GM18951 (cell line): ENCODE measurements around the gene BTBD16.

Experiments
- POLR2A ChIP-seq: IDR thresholded peaks from 4 replicates; pipeline ENCODE4 v1.6.1; 2011; ENCODE audit warnings: mild to moderate bottlenecking; ENCODE audit not compliant: insufficient read length, insufficient read depth; ENCODE audit errors: extremely low read depth
- in situ Hi-C: fragments of 300-500 bp; cut with MboI; formaldehyde crosslinking; loops from one replicate; pipeline ENCODE4 v1.12.0; 2022; ENCODE audit warnings: low sequenced_read_pairs, mixed read lengths, inconsistent platforms; ENCODE audit not compliant: unreplicated experiment

BTBD16 gene

GRCh38 chr10:122254831-122255230 is 16.3 kb upstream of the BTBD16 start:
- TF ChIP-seq POLR2A, result no peak
- in situ Hi-C loops, result no loop called here

- in situ Hi-C loops, result no loop called here
- TF ChIP-seq POLR2A, result no peak
Observed at GRCh38 chr10:122255509-122256301, 15.4 kb upstream of the BTBD16 start.

- no peak for TF ChIP-seq POLR2A
- in situ Hi-C loops, result no loop called here
Observed at GRCh38 chr10:122257041-122257440, 14.1 kb upstream of the BTBD16 start.

DNA sequence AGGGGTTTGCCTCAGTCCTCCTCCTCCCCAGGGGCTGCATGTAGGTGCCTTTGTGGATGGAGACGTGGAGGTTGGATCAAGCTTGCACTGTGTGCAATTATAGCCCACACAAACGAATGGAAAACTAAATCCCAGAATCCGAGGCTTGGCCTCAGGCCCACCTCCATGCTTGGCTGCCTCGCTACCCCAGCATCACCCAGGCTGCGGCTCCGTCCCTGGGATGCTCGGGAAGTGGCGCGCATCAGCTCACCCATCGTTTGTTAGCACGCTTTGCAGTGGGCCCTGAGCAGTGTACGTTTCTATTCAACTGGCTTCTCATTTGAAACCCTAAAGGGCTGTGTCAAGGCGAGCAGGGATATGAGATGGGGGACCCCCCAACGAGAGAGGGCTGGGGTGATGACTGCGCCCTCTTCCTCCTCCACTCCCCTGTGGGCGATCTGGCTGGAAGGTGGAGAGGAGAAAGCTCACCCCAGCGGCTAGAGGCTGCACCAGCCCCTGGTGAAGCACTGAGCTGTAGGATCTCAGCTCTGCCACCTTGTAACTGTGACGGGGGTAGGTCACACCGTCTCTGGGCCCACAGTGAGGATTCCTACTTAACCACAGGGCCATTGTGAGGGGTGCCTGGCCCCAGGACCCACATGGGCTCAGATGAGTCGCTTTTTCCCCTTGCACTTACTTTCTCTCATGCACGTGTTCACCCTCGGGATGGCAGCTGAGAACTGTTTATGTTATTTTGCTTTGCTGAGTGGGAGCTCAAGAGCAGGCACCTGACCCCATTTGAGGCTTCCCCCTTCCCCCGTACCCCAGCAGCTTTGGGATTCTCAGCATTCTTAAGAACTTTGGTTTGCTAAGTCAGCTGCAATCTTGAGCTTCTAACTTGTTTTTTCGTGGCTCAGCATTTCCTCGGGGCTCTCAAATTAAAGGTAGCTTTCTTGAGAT is 12.7 kb upstream of the BTBD16 start:
- no peak for TF ChIP-seq POLR2A
- in situ Hi-C loops, result no loop called here

GRCh38 chr10:122259075-122259466 is 12.0 kb upstream of the BTBD16 start:
- no peak for TF ChIP-seq POLR2A
- in situ Hi-C loops, result no loop called here

GRCh38 chr10:122261584-122261983 is 9.5 kb upstream of the BTBD16 start:
- in situ Hi-C loops, result no loop called here
- no peak for TF ChIP-seq POLR2A

GRCh38 chr10:122263971-122264370 is 7.1 kb upstream of the BTBD16 start:
- in situ Hi-C loops, result no loop called here

DNA sequence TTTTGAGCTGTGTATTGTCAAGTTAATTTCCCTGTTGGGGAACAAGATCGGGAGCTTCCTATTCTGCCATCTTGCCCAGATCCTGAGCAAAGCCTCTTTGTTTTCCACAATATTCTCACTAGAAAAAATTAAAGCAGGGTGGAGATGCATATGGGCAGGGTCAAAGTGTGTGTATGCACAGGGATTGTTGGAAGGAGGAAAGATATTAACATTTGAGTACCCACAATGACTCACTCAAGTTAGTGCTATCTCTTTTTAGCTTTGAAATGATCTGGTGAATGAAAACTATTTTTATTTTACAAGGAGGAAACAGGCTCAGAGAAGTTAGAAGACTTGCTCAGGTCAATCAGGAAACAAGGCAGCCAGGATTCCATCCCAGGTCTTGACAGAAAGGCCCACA is 6.7 kb upstream of the BTBD16 start:
- TF ChIP-seq POLR2A, result no peak

More at GRCh38 chr10:122263971-122264370, 7.1 kb upstream of the BTBD16 start:
- TF ChIP-seq POLR2A, result no peak

GRCh38 chr10:122264931-122265330 is 6.2 kb upstream of the BTBD16 start:
- in situ Hi-C loops, result no loop called here
- TF ChIP-seq POLR2A, result no peak

More for the DNA sequence above, 6.7 kb upstream of the BTBD16 start:
- in situ Hi-C loops, result no loop called here

GRCh38 chr10:122265896-122266295 is 5.2 kb upstream of the BTBD16 start:
- no peak for TF ChIP-seq POLR2A
- in situ Hi-C loops, result no loop called here

DNA sequence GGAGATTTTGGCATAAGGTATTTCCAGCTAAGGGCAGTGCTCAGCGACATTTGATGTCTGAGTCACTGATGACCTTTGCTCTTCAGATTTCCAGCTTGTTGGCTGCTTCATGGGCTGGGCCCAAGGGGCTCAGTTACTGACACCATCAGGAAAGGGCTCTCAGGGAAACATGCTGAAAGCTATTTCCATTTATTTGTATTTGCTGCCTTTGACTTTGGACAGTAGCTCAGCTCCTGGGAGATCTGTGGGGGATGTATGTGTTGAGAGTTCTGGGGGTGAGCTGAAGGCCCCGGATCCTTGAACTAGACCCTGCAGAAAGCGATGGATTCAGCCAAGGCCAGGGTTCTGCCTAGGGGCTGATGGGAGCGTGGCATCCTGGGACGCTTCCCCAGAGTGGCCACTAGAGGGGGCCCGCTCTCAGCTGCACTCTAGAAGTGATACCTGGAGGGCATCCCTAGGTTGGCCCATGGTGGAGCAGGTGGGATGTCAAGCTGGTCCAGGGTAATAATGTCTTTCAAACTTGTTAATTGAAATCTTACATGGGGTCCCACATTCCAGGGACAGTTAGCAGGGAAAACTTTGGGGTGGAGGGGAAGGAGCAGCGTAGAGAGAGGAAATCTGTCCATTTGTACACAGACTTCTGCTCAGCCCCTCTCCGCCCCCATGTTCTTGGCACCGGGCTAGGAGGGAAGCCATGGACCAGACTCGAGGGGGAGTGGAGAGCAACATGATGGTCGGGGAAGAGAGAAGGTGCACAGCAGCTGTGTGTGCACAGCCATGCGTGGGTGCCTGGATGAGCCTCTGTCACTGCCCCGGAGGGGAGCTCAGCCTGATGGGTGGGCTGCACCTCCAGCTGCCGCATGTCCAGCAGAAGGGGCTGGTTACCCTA is 3.0 kb upstream of the BTBD16 start:
- no peak for TF ChIP-seq POLR2A
- in situ Hi-C loops, result no loop called here

DNA sequence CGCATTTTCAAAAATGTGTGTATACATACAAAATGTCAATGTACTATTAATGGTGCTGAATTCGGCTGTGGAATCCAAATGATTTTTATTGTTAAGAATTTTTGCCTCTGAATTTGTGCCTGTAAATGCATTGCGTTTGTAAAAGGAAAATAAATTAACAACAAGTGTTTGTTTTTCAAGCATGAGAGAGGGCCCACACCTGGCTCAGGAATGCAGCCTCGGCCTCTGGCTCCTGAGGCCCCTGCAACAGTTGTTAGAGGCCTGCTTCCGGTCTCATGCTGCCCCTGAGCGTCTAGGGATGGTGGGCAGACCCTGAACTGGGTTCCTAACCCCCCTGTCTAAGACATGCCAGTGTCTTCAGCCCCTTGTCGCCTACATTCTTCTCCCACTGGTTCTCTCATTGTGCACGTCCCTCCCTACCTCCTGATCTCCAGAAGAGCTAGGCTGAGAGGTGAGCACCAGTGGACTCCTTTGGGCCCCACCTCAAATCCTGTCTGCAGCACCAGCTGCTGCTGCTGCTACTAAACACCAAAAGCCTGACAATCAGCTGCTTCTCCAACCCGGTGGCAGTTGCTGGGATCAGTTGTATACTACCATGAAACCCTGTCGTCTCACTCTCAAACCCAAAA is 1.9 kb upstream of the BTBD16 start:
- TF ChIP-seq POLR2A, result no peak
- in situ Hi-C loops, result no loop called here
